ENCODE measurements around the gene COG4. TPM values are rescaled to one million over a fixed set of nuclear protein-coding genes. Genes with fewer than 3 reads are reported as not detected.

The COG4 gene
- total and polyA plus RNA-seq, 9 donors: 27.4 to 46.5 (median 36.3) TPM

GRCh38 chr16:70561623-70562022 lies 38.3 kb upstream of the COG4 start:
- Histone ChIP-seq H3K27ac (no peak overlapping the region), H3K4me1 (ENCODE audit: insufficient read depth) (no peaks in the 10 kb centered on the region), H3K27me3 (no peaks in the 10 kb centered on the region), H3K36me3 (peaks cover 4% of the 10 kb centered on the region), H3K4me3 (no peak overlapping the region), H3K9me3 (no peaks in the 10 kb centered on the region)
- intact Hi-C loops (cut with DNase I): no loop called here
- 58 to 79% (median 66%) methylated on average over 9 of the region's 9 CpGs for WGBS, 3 donors
- no peak for TF ChIP-seq EP300 (IDR thresholded peaks at IDR 0.05)
- TF ChIP-seq POLR2A (IDR thresholded peaks at IDR 0.05): no peak
- no peak for TF ChIP-seq CTCF (IDR thresholded peaks at IDR 0.05)
- no peak for DNase-seq

GRCh38 chr16:70556063-70556462 lies 32.7 kb upstream of the COG4 start:
- no peaks in the 10 kb centered on the region for H3K4me1 ChIP-seq (ENCODE audit: insufficient read depth)
- WGBS, 3 donors: 79 to 83% (median 81%) methylated on average over 3 of the region's 3 CpGs
- no peak for DNase-seq
- H3K9me3 ChIP-seq: no peaks in the 10 kb centered on the region
- TF ChIP-seq POLR2A (IDR thresholded peaks at IDR 0.05) (no peak), EP300 (IDR thresholded peaks at IDR 0.05) (no peak), CTCF (IDR thresholded peaks at IDR 0.05) (no peak)
- H3K4me3 ChIP-seq: no peak overlapping the region
- no peaks in the 10 kb centered on the region for H3K36me3 ChIP-seq
- no peaks in the 10 kb centered on the region for H3K27me3 ChIP-seq
- intact Hi-C loops (cut with DNase I): no loop called here
- H3K27ac ChIP-seq: no peak overlapping the region

- no peak for TF ChIP-seq EP300 (IDR thresholded peaks at IDR 0.05)
- TF ChIP-seq POLR2A (IDR thresholded peaks at IDR 0.05): no peak
- TF ChIP-seq CTCF (IDR thresholded peaks at IDR 0.05): no peak
- Histone ChIP-seq H3K27ac (no peak overlapping the region), H3K36me3 (no peaks in the 10 kb centered on the region), H3K27me3 (no peaks in the 10 kb centered on the region), H3K4me1 (ENCODE audit: insufficient read depth) (no peaks in the 10 kb centered on the region), H3K9me3 (no peaks in the 10 kb centered on the region), H3K4me3 (no peak overlapping the region)
- no peak for DNase-seq
- intact Hi-C loops (cut with DNase I): no loop called here
Observed at GRCh38 chr16:70553645-70554044, 30.3 kb upstream of the COG4 start.

GRCh38 chr16:70552675-70553074 lies 29.3 kb upstream of the COG4 start:
- H3K27ac ChIP-seq: no peak overlapping the region
- H3K9me3 ChIP-seq: no peaks in the 10 kb centered on the region
- TF ChIP-seq EP300 (IDR thresholded peaks at IDR 0.05): no peak
- no peak for TF ChIP-seq POLR2A (IDR thresholded peaks at IDR 0.05)
- no peak for TF ChIP-seq CTCF (IDR thresholded peaks at IDR 0.05)
- no peaks in the 10 kb centered on the region for H3K27me3 ChIP-seq
- no peaks in the 10 kb centered on the region for H3K36me3 ChIP-seq
- DNase-seq: no peak
- 92 to 94% (median 94%) methylated on average over 8 of the region's 8 CpGs for WGBS, 3 donors
- H3K4me3 ChIP-seq: no peak overlapping the region
- intact Hi-C loops (cut with DNase I): no loop called here
- H3K4me1 ChIP-seq (ENCODE audit: insufficient read depth): no peaks in the 10 kb centered on the region

GRCh38 chr16:70551788-70552187 lies 28.4 kb upstream of the COG4 start:
- no peaks in the 10 kb centered on the region for H3K4me1 ChIP-seq (ENCODE audit: insufficient read depth)
- no peak overlapping the region for H3K4me3 ChIP-seq
- no peak overlapping the region for H3K27ac ChIP-seq
- intact Hi-C loops (cut with DNase I): no loop called here
- no peaks in the 10 kb centered on the region for H3K9me3 ChIP-seq
- WGBS, 3 donors: 52 to 60% (median 53%) methylated on average over 3 of the region's 3 CpGs
- no peaks in the 10 kb centered on the region for H3K27me3 ChIP-seq
- TF ChIP-seq CTCF (IDR thresholded peaks at IDR 0.05): no peak
- no peak for TF ChIP-seq EP300 (IDR thresholded peaks at IDR 0.05)
- TF ChIP-seq POLR2A (IDR thresholded peaks at IDR 0.05): no peak
- DNase-seq: no peak
- no peaks in the 10 kb centered on the region for H3K36me3 ChIP-seq
